ENCODE results near the gene FAM241B. TPM values are rescaled to one million over a fixed set of nuclear protein-coding genes. Genes with fewer than 3 reads are reported as not detected.

Gene FAM241B
- total and polyA plus RNA-seq, 2 donors from 2014 or later = 7.6 to 23.7 TPM

- no peak overlapping the region for H3K9ac ChIP-seq (ENCODE audit: low read length in 3 of 3)
- no peaks in the 10 kb centered on the region for H3K9me3 ChIP-seq (ENCODE audit: control insufficient read depth in 2 of 3, insufficient read depth in 1 of 3, low read length in 3 of 3)
- H3K36me3 ChIP-seq (ENCODE audit: control insufficient read depth in 2 of 3, insufficient read depth in 3 of 3, low read length in 3 of 3) = no peaks in the 10 kb centered on the region
- intact Hi-C loops (cut with DNase I) = no loop called here
- TF ChIP-seq, protein P1, sequence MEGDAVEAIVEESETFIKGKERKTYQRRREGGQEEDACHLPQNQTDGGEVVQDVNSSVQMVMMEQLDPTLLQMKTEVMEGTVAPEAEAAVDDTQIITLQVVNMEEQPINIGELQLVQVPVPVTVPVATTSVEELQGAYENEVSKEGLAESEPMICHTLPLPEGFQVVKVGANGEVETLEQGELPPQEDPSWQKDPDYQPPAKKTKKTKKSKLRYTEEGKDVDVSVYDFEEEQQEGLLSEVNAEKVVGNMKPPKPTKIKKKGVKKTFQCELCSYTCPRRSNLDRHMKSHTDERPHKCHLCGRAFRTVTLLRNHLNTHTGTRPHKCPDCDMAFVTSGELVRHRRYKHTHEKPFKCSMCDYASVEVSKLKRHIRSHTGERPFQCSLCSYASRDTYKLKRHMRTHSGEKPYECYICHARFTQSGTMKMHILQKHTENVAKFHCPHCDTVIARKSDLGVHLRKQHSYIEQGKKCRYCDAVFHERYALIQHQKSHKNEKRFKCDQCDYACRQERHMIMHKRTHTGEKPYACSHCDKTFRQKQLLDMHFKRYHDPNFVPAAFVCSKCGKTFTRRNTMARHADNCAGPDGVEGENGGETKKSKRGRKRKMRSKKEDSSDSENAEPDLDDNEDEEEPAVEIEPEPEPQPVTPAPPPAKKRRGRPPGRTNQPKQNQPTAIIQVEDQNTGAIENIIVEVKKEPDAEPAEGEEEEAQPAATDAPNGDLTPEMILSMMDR (IDR thresholded peaks at IDR 0.05; ENCODE audit: borderline replicate concordance, extremely low read depth, insufficient read depth) = no peak
- no peak overlapping the region for H3K27ac ChIP-seq (ENCODE audit: low read depth in 2 of 2, low read length in 2 of 2)
- no peak overlapping the region for H3K4me3 ChIP-seq (ENCODE audit: low read length in 3 of 3)
- DNase-seq (no peak), FAIRE-seq (no peak)
- H3K27me3 ChIP-seq (ENCODE audit: control insufficient read depth, insufficient read depth, low read length) = no peaks in the 10 kb centered on the region
- H3K4me1 ChIP-seq (ENCODE audit: control insufficient read depth in 2 of 3, insufficient read depth in 2 of 3, low read depth in 1 of 3, low read length in 3 of 3) = peaks cover 0 to 12% (median 11%) of the 10 kb centered on the region in 3 donors
These were observed 50.6 kb downstream of the FAM241B start for GRCh38 chr10:69680610-69681009.

DNA sequence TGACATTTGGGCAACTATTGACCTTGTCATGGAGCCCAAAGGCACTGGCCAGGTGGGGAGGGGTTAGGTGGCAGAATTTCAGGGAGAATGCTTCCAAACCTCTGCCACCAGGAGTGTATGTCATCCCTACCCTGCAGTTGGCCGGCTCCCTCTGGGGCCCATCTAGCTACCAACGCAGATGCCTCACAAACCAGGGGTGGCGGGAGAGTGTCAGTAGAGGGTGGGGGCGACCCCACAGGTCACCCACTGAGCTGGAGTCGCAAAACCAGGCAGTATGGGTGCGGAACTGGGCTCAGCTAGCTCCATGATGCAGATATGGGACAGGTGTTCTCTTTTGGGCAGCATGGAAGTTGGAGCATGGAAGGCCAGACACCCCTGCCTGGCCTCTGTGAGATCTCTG, 51.4 kb downstream of the FAM241B start:
- FAIRE-seq = no peak
- H3K9me3 ChIP-seq (ENCODE audit: control insufficient read depth in 2 of 3, insufficient read depth in 1 of 3, low read length in 3 of 3) = no peaks in the 10 kb centered on the region
- H3K36me3 ChIP-seq (ENCODE audit: control insufficient read depth in 2 of 3, insufficient read depth in 3 of 3, low read length in 3 of 3) = no peaks in the 10 kb centered on the region
- no peaks in the 10 kb centered on the region for H3K27me3 ChIP-seq (ENCODE audit: control insufficient read depth, insufficient read depth, low read length)
- TF ChIP-seq, protein P1 (IDR thresholded peaks at IDR 0.05; ENCODE audit: borderline replicate concordance, extremely low read depth, insufficient read depth) = no peak
- H3K4me1 ChIP-seq (ENCODE audit: control insufficient read depth in 2 of 3, insufficient read depth in 2 of 3, low read depth in 1 of 3, low read length in 3 of 3) = peaks cover 0 to 16% (median 13%) of the 10 kb centered on the region in 3 donors
- intact Hi-C loops (cut with DNase I) = no loop called here
- H3K4me3 ChIP-seq (ENCODE audit: low read length in 3 of 3) = no peak overlapping the region
- DNase-seq = no peak
- H3K27ac ChIP-seq (ENCODE audit: low read depth in 2 of 2, low read length in 2 of 2) = no peak overlapping the region
- no peak overlapping the region for H3K9ac ChIP-seq (ENCODE audit: low read length in 3 of 3)

DNA sequence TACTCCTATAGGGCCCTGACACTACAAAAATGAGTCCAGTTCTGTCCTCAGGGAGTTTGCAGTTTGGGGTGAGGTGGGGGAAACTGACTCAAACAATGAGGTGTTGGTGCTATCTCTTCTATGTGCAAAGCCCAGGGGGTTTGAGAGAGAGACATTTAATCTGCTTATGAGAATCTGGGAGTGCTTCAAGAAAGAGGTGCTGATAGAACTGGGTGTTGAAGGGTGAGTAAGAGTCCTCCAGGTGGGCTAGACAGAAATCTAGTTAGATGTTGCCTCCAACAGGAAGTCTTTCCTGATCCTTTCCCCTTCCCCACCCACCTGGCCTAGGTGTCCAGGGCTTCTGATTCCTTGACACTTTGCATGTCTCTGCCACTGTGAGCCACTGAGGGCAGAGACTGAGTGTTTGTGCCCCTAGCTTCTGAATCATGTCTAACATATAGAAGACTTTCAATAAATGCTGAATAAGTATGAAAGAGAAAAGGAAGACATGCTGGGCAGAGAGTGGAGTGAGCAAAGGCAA, 53.0 kb downstream of the FAM241B start:
- no peaks in the 10 kb centered on the region for H3K9me3 ChIP-seq (ENCODE audit: control insufficient read depth in 2 of 3, insufficient read depth in 1 of 3, low read length in 3 of 3)
- TF ChIP-seq, protein P1 (IDR thresholded peaks at IDR 0.05; ENCODE audit: borderline replicate concordance, extremely low read depth, insufficient read depth) = no peak
- intact Hi-C loops (cut with DNase I) = no loop called here
- no peaks in the 10 kb centered on the region for H3K27me3 ChIP-seq (ENCODE audit: control insufficient read depth, insufficient read depth, low read length)
- peak overlapping the region; percentile 83 to 92 for H3K27ac ChIP-seq (ENCODE audit: low read depth in 2 of 2, low read length in 2 of 2)
- no peak overlapping the region for H3K9ac ChIP-seq (ENCODE audit: low read length in 3 of 3)
- no peak for FAIRE-seq
- peaks cover 0 to 26% (median 20%) of the 10 kb centered on the region in 3 donors for H3K4me1 ChIP-seq (ENCODE audit: control insufficient read depth in 2 of 3, insufficient read depth in 2 of 3, low read depth in 1 of 3, low read length in 3 of 3)
- DNase-seq = no peak
- H3K36me3 ChIP-seq (ENCODE audit: control insufficient read depth in 2 of 3, insufficient read depth in 3 of 3, low read length in 3 of 3) = no peaks in the 10 kb centered on the region
- H3K4me3 ChIP-seq (ENCODE audit: low read length in 3 of 3) = no peak overlapping the region

Other genes starting within 250 kb of the FAM241B start
- 0.38 TPM for gene TACR2, start 213.3 kb upstream of the FAM241B start, total RNA-seq
- gene TACR2, start 213.3 kb upstream of the FAM241B start, polyA plus RNA-seq (ENCODE audit: insufficient read depth, low read depth, low replicate concordance) = 0.37 TPM
- gene TSPAN15, start 178.8 kb upstream of the FAM241B start, total RNA-seq = 65.4 TPM
- 28.2 TPM for gene TSPAN15, start 178.8 kb upstream of the FAM241B start, polyA plus RNA-seq (ENCODE audit: insufficient read depth, low read depth, low replicate concordance)
- gene NEUROG3, start 56.8 kb upstream of the FAM241B start, total RNA-seq = not detected
- gene NEUROG3, start 56.8 kb upstream of the FAM241B start, polyA plus RNA-seq (ENCODE audit: insufficient read depth, low read depth, low replicate concordance) = not detected
- gene COL13A1, start 171.7 kb downstream of the FAM241B start, total RNA-seq = 5.2 TPM
- gene COL13A1, start 171.7 kb downstream of the FAM241B start, polyA plus RNA-seq (ENCODE audit: insufficient read depth, low read depth, low replicate concordance) = 4.0 TPM

All from kidney (tissue), 14 donors.